ENCODE data around the gene AZIN2. TPM values are rescaled to one million over a fixed set of nuclear protein-coding genes. Genes with fewer than 3 reads are reported as not detected.
A peak's percentile ranks its signal among the peaks of the same experiment; 100 is the strongest.
"Not testable (repeated sequence)": the region's sequence is repeated elsewhere in the genome, so short reads cannot be mapped to it uniquely, and the experiment has no call there.

AZIN2 gene
- total RNA-seq, 2 experiments from 2014 or later, result 7.8 to 19.4 TPM

- Mint-ChIP-seq H3K36me3 (peaks cover 23% of the 10 kb centered on the region), H3K9me3 (ENCODE audit: low read depth) (peaks cover 26% of the 10 kb centered on the region), H3K27me3 (peaks cover 23% of the 10 kb centered on the region)
- ATAC-seq, DNase-seq, H3K4me1 Mint-ChIP-seq, H3K4me3 Mint-ChIP-seq, H3K27ac Mint-ChIP-seq: not testable (repeated sequence)
- CTCF ChIA-PET, result interaction anchor here (0.9 to 1.7 kb wide), 2 partner anchors 29 to 134 kb away, joined by 3 to 5 read pairs; no protein-coding TSS in a partner anchor
Measured at GRCh38 chr1:33066477-33066876, 14.5 kb upstream of the AZIN2 start.

DNA sequence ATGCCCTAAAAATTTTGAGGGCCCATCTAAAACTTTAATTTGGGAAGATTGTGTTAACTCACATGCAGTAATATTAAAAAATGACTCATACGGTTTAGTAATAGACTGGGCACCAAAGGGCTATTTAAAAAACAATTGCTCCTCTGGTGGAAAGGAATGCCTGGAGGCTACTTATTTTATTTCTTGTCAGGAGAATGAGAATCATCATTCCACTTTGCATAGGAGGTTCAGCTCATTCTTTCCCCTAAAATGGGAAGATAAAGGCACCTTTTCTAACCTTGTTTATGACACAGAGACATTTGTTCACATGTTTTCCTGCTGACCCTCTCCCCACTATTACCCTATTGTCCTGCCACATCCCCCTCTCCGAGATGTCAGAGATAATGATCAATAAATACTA lies 12.8 kb upstream of the AZIN2 start:
- CTCF ChIA-PET, result interaction anchor here (1.0 kb wide), 1 partner anchor 27 kb away, joined by 3 read pairs; no protein-coding TSS in a partner anchor
- Mint-ChIP-seq H3K36me3 (peaks cover 20% of the 10 kb centered on the region), H3K9me3 (ENCODE audit: low read depth) (peaks cover 19% of the 10 kb centered on the region), H3K27me3 (peaks cover 23% of the 10 kb centered on the region)
- H3K4me3 Mint-ChIP-seq, ATAC-seq, H3K27ac Mint-ChIP-seq, H3K4me1 Mint-ChIP-seq, DNase-seq: not testable (repeated sequence)

DNA sequence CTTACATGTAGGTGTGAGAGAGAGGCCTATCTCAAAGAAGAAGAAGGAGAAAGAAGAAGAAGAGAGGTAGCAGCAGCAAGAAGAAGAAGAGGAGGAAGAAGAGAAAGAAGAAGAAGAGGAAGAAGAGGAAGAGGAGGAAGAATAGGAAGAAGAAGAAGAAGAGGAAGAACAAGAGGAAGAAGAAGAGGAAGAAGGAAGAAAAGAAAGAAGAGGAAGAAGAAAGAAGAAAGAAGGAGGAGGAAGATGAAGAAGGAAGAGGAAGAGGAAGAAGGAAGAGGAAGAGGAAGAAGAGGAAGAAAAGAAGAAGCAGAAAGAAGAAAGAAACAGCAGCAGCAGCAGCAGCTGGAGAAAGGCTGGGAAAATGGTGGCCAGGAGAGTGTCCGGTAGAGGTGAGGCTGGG lies 10.3 kb upstream of the AZIN2 start:
- DNase-seq, result no peak
- Mint-ChIP-seq H3K27me3 (peaks cover 23% of the 10 kb centered on the region), H3K4me3 (no peak overlapping the region), H3K4me1 (peaks cover 13% of the 10 kb centered on the region), H3K9me3 (ENCODE audit: low read depth) (peaks cover 5% of the 10 kb centered on the region), H3K36me3 (peaks cover 4% of the 10 kb centered on the region), H3K27ac (no peak overlapping the region)
- CTCF ChIA-PET, result no interaction called here
- ATAC-seq, result no peak

DNA sequence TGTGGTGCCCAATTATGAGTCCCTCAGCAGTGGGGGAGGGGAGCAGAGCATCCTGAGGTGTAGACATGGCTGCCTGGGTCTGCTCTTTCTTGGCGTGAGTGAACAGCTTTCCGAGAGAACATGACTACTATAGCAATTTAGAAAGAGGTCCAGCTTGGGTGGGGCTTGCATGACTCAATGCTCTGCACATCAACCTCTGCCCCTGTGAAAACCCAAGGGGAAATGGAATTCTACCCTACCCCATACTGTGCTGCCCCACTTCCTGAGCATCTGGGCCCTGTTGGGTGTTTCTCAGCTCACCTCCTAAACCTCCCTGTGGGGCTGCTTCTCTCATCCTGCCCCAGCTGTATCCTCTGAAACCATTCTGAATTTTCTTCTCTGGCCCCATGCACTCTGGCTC lies 8.2 kb upstream of the AZIN2 start:
- Mint-ChIP-seq H3K4me3 (no peak overlapping the region), H3K4me1 (peaks cover 13% of the 10 kb centered on the region), H3K36me3 (no peaks in the 10 kb centered on the region), H3K9me3 (ENCODE audit: low read depth) (peaks cover under 1% of the 10 kb centered on the region), H3K27me3 (peaks cover 16% of the 10 kb centered on the region), H3K27ac (no peak overlapping the region)
- DNase-seq (no peak), ATAC-seq (no peak)
- CTCF ChIA-PET, result interaction anchor here (1.0 to 1.4 kb wide), 2 partner anchors 18 to 54 kb away, joined by 3 to 4 read pairs; no protein-coding TSS in a partner anchor

DNA sequence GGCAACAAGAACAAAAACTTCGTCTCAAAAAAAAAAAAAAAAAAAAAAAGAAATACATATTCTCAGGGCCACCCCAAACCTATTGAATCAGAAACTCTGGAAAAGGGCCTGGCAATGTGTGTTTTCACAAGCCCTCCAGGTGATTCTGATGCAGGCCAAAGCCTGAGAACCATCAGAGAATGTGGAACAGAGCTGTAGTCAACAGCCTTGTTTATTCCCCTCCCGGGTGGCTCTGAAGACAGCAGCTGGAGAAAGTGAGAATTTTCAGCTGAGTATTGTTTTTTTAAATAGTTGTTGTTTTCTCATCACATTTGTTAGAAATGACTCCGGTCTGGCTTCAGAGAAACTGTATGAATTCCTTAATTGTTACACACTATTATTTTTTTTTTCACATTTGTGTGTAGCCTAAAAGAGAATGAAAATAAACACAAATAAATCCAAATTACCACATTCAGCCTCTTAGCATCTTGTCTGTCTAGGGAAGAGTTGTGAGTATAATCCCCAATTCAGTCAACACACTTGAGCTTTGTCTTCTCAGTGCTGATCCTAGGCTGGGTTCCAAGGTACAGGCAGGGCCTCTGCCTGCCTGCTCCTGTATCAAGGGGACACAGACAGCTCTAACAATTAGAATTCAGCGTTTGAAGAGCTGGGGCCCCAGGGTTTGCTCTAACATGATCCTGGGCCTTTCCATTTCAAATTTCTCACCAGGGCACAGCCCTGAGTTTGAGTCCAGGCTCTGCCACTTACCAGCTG lies 6.6 kb upstream of the AZIN2 start:
- Mint-ChIP-seq H3K9me3 (ENCODE audit: low read depth) (no peaks in the 10 kb centered on the region), H3K36me3 (no peaks in the 10 kb centered on the region), H3K4me1 (peaks cover 13% of the 10 kb centered on the region), H3K4me3 (no peak overlapping the region), H3K27me3 (peaks cover 9% of the 10 kb centered on the region), H3K27ac (no peak overlapping the region)
- no peak for ATAC-seq
- no peak for DNase-seq
- CTCF ChIA-PET, result interaction anchor here (0.7 to 1.7 kb wide), 4 partner anchors 12 to 21 kb away, joined by 3 to 4 read pairs (median 3); no protein-coding TSS in a partner anchor

DNA sequence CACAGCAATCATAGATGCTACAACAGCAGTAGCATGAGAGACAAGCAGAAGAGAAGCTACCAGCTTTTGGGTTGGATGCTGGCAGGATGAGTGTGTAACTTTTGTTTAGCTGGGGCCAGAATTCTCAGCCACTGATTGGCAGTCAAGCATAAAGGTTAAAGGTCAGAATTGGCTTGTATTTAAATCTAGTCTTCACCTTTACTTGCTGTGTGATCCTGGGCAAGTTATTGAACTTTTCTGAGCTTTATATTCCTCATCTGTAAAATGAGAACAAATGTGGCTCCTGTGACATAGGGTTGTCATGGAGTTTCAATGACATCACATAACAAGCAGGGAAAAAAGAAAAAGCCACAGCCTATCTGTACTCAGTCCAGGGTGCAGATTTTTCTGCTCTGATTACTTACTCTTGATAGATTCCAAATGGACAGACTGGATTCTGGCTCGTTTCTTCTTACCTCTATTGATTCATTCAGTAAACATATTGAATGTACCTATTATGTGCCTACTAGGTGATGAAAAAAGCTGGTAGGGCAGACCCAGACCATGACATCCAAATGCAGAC lies 2.8 kb upstream of the AZIN2 start:
- H3K9me3 Mint-ChIP-seq (ENCODE audit: low read depth), result no peaks in the 10 kb centered on the region
- H3K36me3 Mint-ChIP-seq, result no peaks in the 10 kb centered on the region
- no peak overlapping the region for H3K4me3 Mint-ChIP-seq
- ATAC-seq (no peak), DNase-seq (no peak)
- no peak overlapping the region for H3K27ac Mint-ChIP-seq
- CTCF ChIA-PET, result interaction anchor here (0.6 to 2.2 kb wide), 6 partner anchors 15 to 219 kb away, joined by 3 to 5 read pairs (median 4); no protein-coding TSS in a partner anchor
- H3K4me1 Mint-ChIP-seq, result peaks cover 20% of the 10 kb centered on the region
- H3K27me3 Mint-ChIP-seq, result peaks cover 9% of the 10 kb centered on the region

- Mint-ChIP-seq H3K9me3 (ENCODE audit: low read depth) (no peaks in the 10 kb centered on the region), H3K36me3 (peaks cover 2% of the 10 kb centered on the region), H3K27ac (no peak overlapping the region), H3K4me1 (peaks cover 18% of the 10 kb centered on the region), H3K27me3 (peaks cover 9% of the 10 kb centered on the region), H3K4me3 (peak overlapping the region; percentile 72)
- no peak for DNase-seq
- ATAC-seq, result no peak
- CTCF ChIA-PET, result interaction anchor here (0.6 to 11.0 kb wide), 11 partner anchors 8 to 368 kb away, joined by 3 to 113 read pairs (median 3); no protein-coding TSS in a partner anchor
Measured at GRCh38 chr1:33080373-33080772, 580 bp upstream of the AZIN2 start.

GRCh38 chr1:33081554-33082305 lies 777 bp downstream of the AZIN2 start:
- CTCF ChIA-PET, result interaction anchor here (0.7 to 11.0 kb wide), 6 partner anchors 15 to 364 kb away, joined by 3 to 113 read pairs (median 3); no protein-coding TSS in a partner anchor
- H3K4me1 Mint-ChIP-seq, result peaks cover 22% of the 10 kb centered on the region
- no peak overlapping the region for H3K27ac Mint-ChIP-seq
- DNase-seq (no peak), ATAC-seq (no peak)
- peak overlapping the region; percentile 72 for H3K4me3 Mint-ChIP-seq
- no peaks in the 10 kb centered on the region for H3K9me3 Mint-ChIP-seq (ENCODE audit: low read depth)
- H3K27me3 Mint-ChIP-seq, result peaks cover 9% of the 10 kb centered on the region
- H3K36me3 Mint-ChIP-seq, result peaks cover 3% of the 10 kb centered on the region

DNA sequence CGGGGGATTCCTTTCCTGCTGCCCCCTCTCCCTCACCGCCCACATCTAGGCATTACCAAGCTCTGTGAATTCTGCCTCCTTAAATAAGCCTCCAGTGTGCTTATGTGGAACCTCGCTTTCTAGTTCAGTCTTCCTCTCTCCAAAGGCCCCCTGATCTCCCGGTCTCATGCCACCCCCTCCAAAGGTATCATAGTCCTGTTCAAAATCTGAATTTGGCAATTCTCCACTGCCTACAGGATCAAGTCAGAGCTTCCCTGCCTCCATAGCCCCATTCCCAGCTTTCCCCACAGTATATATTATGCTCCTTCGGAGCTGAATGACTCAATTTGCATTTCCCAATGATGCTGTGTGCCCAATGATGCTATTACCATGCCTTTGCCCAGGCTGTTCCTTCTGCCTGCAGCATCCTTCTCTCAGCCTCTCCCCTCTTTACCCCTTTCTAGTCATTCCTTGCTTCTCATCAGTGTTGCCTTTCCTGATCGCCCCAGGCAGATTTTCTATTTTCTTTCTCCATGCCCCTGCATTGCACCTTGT lies 1.7 kb downstream of the AZIN2 start:
- peaks cover 4% of the 10 kb centered on the region for H3K36me3 Mint-ChIP-seq
- H3K9me3 Mint-ChIP-seq (ENCODE audit: low read depth), result no peaks in the 10 kb centered on the region
- H3K27ac Mint-ChIP-seq, result no peak overlapping the region

GRCh38 chr1:33085332-33085731 lies 4.4 kb downstream of the AZIN2 start:
- DNase-seq (no peak), ATAC-seq (no peak)
- H3K4me3 Mint-ChIP-seq, result no peak overlapping the region
- H3K27ac Mint-ChIP-seq, result no peak overlapping the region
- H3K9me3 Mint-ChIP-seq (ENCODE audit: low read depth), result no peaks in the 10 kb centered on the region
- H3K27me3 Mint-ChIP-seq, result peaks cover 9% of the 10 kb centered on the region
- H3K36me3 Mint-ChIP-seq, result peaks cover 5% of the 10 kb centered on the region
- peaks cover 44% of the 10 kb centered on the region for H3K4me1 Mint-ChIP-seq
- CTCF ChIA-PET, result interaction anchor here (0.8 to 11.0 kb wide), 13 partner anchors 10 to 373 kb away, joined by 3 to 113 read pairs (median 4); no protein-coding TSS in a partner anchor

More for the DNA sequence above, 1.7 kb downstream of the AZIN2 start:
- ATAC-seq (no peak), DNase-seq (no peak)
- Mint-ChIP-seq H3K4me1 (peaks cover 27% of the 10 kb centered on the region), H3K27me3 (peaks cover 9% of the 10 kb centered on the region), H3K4me3 (peak overlapping the region; percentile 36)
- CTCF ChIA-PET, result interaction anchor here (0.8 to 11.0 kb wide), 3 partner anchors 14 to 370 kb away, joined by 3 to 113 read pairs (median 8); no protein-coding TSS in a partner anchor

DNA sequence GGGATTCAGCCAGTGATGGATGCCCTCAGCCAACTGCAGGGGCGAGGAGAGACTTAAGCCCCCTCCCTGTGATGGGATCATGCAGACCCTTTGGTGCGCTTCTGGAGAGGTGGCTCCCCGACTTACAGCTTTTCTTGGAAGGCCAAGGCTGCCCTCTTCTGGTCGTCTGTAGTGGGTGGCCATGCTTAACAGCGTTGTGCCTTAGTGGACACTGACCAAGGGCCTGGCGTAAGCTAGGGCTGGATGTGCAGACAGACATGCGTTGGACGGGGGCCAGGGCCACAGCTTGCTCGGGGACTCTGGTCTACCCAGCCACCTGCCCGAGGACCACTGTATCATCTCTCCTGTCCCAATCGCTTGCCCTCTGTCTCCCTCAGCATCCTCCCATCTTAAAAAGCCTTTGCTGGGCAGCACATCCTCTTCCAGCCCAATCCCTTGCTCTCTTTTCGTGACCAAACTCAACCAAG lies 5.5 kb downstream of the AZIN2 start:
- peaks cover 47% of the 10 kb centered on the region for H3K4me1 Mint-ChIP-seq
- CTCF ChIA-PET, result interaction anchor here (0.6 to 11.0 kb wide), 22 partner anchors 10 to 303 kb away, joined by 3 to 113 read pairs (median 3); partner anchors contain the start of gene RNF19B
- ATAC-seq, result no peak

GRCh38 chr1:33087677-33088076 lies 6.7 kb downstream of the AZIN2 start:
- H3K27ac Mint-ChIP-seq, result peak overlapping the region; percentile 87
- CTCF ChIA-PET, result interaction anchor here (0.7 to 11.0 kb wide), 13 partner anchors 8 to 733 kb away, joined by 3 to 113 read pairs (median 5); partner anchors contain the start of gene RNF19B

More for the DNA sequence above, 5.5 kb downstream of the AZIN2 start:
- DNase-seq, result peak; percentile 65
- H3K36me3 Mint-ChIP-seq, result peaks cover 5% of the 10 kb centered on the region
- peaks cover 9% of the 10 kb centered on the region for H3K27me3 Mint-ChIP-seq
- no peaks in the 10 kb centered on the region for H3K9me3 Mint-ChIP-seq (ENCODE audit: low read depth)
- H3K4me3 Mint-ChIP-seq, result no peak overlapping the region
- no peak overlapping the region for H3K27ac Mint-ChIP-seq

More at GRCh38 chr1:33087677-33088076, 6.7 kb downstream of the AZIN2 start:
- peaks cover 50% of the 10 kb centered on the region for H3K4me1 Mint-ChIP-seq
- DNase-seq (no peak), ATAC-seq (no peak)
- peaks cover 5% of the 10 kb centered on the region for H3K36me3 Mint-ChIP-seq
- H3K9me3 Mint-ChIP-seq (ENCODE audit: low read depth), result no peaks in the 10 kb centered on the region
- peaks cover 3% of the 10 kb centered on the region for H3K27me3 Mint-ChIP-seq
- H3K4me3 Mint-ChIP-seq, result no peak overlapping the region
